ENCODE data around the gene CCHCR1.

GRCh38 chr6:31110825-31111582 lies 46.6 kb downstream of the CCHCR1 start:
- TF ChIP-seq CTCF (IDR thresholded peaks at IDR 0.05; ENCODE audit: insufficient read depth, low read length, poor library complexity, severe bottlenecking) = no peak
- no peak for TF ChIP-seq EZH2phosphoT487 (conservative IDR thresholded peaks at IDR 0.05; ENCODE audit: low read length)
